ENCODE data around the gene GPC5. TPM values are rescaled to one million over a fixed set of nuclear protein-coding genes. Genes with fewer than 3 reads are reported as not detected.

The GPC5 gene
- total and polyA plus RNA-seq, 4 donors = 0.51 to 22.4 (median 2.0) TPM

- no peak overlapping the region for H3K27ac ChIP-seq (ENCODE audit: low read depth in 1 of 2, low read length in 2 of 2)
- H3K36me3 ChIP-seq (ENCODE audit: control insufficient read depth in 4 of 4, insufficient read depth in 3 of 4, low read depth in 1 of 4, low read length in 3 of 4) = no peaks in the 10 kb centered on the region
- no peak overlapping the region for H3K9ac ChIP-seq (ENCODE audit: low read depth in 1 of 2, low read length in 2 of 2)
- no peak overlapping the region for H3K4me3 ChIP-seq (ENCODE audit: low read depth in 1 of 3, low read length in 3 of 3)
- no peaks in the 10 kb centered on the region for H3K4me1 ChIP-seq (ENCODE audit: control insufficient read depth in 4 of 4, insufficient read depth in 4 of 4, low read length in 3 of 4)
- no peaks in the 10 kb centered on the region for H3K9me3 ChIP-seq (ENCODE audit: control insufficient read depth in 4 of 4, low read length in 3 of 4)
- no peaks in the 10 kb centered on the region for H3K27me3 ChIP-seq (ENCODE audit: control insufficient read depth in 4 of 4, insufficient read depth in 4 of 4, low read length in 3 of 4)
- TF ChIP-seq GABPA (IDR thresholded peaks at IDR 0.05 in 1 of 2, conservative IDR thresholded peaks at IDR 0.05 in 1 of 2) (no peak), RXRA (IDR thresholded peaks at IDR 0.05) (no peak), RAD21 (IDR thresholded peaks at IDR 0.05) (no peak), YY1 (IDR thresholded peaks at IDR 0.05) (no peak), FOXA2 (IDR thresholded peaks at IDR 0.05) (no peak), TAF1 (conservative IDR thresholded peaks at IDR 0.05) (no peak), HNF4G (IDR thresholded peaks at IDR 0.05) (no peak), JUND (IDR thresholded peaks at IDR 0.05) (no peak), HNF4A (conservative IDR thresholded peaks at IDR 0.05) (no peak), EGR1 (IDR thresholded peaks at IDR 0.05; ENCODE audit: low read depth in 2 of 2) (no peak), FOXA1 (IDR thresholded peaks at IDR 0.05) (no peak), MAX (IDR thresholded peaks at IDR 0.05) (no peak)
- TF ChIP-seq, protein P1, sequence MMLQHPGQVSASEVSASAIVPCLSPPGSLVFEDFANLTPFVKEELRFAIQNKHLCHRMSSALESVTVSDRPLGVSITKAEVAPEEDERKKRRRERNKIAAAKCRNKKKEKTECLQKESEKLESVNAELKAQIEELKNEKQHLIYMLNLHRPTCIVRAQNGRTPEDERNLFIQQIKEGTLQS (IDR thresholded peaks at IDR 0.05) = no peak
- TF ChIP-seq, protein P2, sequence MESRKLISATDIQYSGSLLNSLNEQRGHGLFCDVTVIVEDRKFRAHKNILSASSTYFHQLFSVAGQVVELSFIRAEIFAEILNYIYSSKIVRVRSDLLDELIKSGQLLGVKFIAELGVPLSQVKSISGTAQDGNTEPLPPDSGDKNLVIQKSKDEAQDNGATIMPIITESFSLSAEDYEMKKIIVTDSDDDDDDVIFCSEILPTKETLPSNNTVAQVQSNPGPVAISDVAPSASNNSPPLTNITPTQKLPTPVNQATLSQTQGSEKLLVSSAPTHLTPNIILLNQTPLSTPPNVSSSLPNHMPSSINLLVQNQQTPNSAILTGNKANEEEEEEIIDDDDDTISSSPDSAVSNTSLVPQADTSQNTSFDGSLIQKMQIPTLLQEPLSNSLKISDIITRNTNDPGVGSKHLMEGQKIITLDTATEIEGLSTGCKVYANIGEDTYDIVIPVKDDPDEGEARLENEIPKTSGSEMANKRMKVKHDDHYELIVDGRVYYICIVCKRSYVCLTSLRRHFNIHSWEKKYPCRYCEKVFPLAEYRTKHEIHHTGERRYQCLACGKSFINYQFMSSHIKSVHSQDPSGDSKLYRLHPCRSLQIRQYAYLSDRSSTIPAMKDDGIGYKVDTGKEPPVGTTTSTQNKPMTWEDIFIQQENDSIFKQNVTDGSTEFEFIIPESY (IDR thresholded peaks at IDR 0.05) = no peak
- no peak for DNase-seq (ENCODE audit: low spot score)
- 77% methylated on average over 6 of the region's 6 CpGs for WGBS
These were observed 292.5 kb downstream of the GPC5 start for GRCh38 chr13:91690944-91691343.

DNA sequence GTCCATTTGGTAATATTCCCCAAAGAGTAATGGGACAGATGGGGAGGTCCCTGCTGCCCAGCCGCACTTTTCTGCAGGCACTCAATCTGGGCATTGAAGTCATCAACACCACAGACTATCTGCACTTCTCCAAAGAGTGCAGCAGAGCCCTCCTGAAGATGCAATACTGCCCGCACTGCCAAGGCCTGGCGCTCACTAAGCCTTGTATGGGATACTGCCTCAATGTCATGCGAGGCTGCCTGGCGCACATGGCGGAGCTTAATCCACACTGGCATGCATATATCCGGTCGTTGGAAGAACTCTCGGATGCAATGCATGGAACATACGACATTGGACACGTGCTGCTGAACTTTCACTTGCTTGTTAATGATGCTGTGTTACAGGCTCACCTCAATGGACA lies 295.0 kb downstream of the GPC5 start:
- WGBS = 96% methylated on average over 11 of the region's 11 CpGs
- Histone ChIP-seq H3K4me3 (ENCODE audit: low read depth in 1 of 3, low read length in 3 of 3) (no peak overlapping the region), H3K27ac (ENCODE audit: low read depth in 1 of 2, low read length in 2 of 2) (no peak overlapping the region), H3K9ac (ENCODE audit: low read depth in 1 of 2, low read length in 2 of 2) (no peak overlapping the region), H3K36me3 (ENCODE audit: control insufficient read depth in 4 of 4, insufficient read depth in 3 of 4, low read depth in 1 of 4, low read length in 3 of 4) (no peaks in the 10 kb centered on the region), H3K27me3 (ENCODE audit: control insufficient read depth in 4 of 4, insufficient read depth in 4 of 4, low read length in 3 of 4) (no peaks in the 10 kb centered on the region), H3K4me1 (ENCODE audit: control insufficient read depth in 4 of 4, insufficient read depth in 4 of 4, low read length in 3 of 4) (no peaks in the 10 kb centered on the region), H3K9me3 (ENCODE audit: control insufficient read depth in 4 of 4, low read length in 3 of 4) (no peaks in the 10 kb centered on the region)
- DNase-seq (ENCODE audit: low spot score) = no peak
- TF ChIP-seq, protein P1 (IDR thresholded peaks at IDR 0.05) = no peak
- TF ChIP-seq, protein P3, sequence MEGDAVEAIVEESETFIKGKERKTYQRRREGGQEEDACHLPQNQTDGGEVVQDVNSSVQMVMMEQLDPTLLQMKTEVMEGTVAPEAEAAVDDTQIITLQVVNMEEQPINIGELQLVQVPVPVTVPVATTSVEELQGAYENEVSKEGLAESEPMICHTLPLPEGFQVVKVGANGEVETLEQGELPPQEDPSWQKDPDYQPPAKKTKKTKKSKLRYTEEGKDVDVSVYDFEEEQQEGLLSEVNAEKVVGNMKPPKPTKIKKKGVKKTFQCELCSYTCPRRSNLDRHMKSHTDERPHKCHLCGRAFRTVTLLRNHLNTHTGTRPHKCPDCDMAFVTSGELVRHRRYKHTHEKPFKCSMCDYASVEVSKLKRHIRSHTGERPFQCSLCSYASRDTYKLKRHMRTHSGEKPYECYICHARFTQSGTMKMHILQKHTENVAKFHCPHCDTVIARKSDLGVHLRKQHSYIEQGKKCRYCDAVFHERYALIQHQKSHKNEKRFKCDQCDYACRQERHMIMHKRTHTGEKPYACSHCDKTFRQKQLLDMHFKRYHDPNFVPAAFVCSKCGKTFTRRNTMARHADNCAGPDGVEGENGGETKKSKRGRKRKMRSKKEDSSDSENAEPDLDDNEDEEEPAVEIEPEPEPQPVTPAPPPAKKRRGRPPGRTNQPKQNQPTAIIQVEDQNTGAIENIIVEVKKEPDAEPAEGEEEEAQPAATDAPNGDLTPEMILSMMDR (IDR thresholded peaks at IDR 0.05; ENCODE audit: low read depth, low read length, missing input control) = no peak
- TF ChIP-seq RXRA (IDR thresholded peaks at IDR 0.05) (no peak), FOXA1 (IDR thresholded peaks at IDR 0.05) (no peak), YY1 (IDR thresholded peaks at IDR 0.05) (no peak), NR2F2 (IDR thresholded peaks at IDR 0.05) (no peak), HNF4A (conservative IDR thresholded peaks at IDR 0.05) (no peak), RAD21 (IDR thresholded peaks at IDR 0.05) (no peak)
- TF ChIP-seq, protein P2 (IDR thresholded peaks at IDR 0.05) = no peak
